Activated B cell treated with CpG ODN at 0.5 μM for 24 hours (primary cell): ENCODE measurements around the gene CTSV. TPM values are rescaled to one million over a fixed set of nuclear protein-coding genes. Genes with fewer than 3 reads are reported as not detected.
"Not testable (repeated sequence)": the region's sequence is repeated elsewhere in the genome, so short reads cannot be mapped to it uniquely, and the experiment has no call there.

Source experiments
- ATAC-seq: fragments of 200-7000 bp; cut with Tn5 transposase; one replicate; pipeline ENCODE4 v1.10.0; 2021; ENCODE audit warnings: low read depth, mild to moderate bottlenecking, moderate library complexity
- CTCF ChIA-PET: fragments of 350-600 bp; sonication (Branson Sonifier 250); formaldehyde crosslinking; loops from one replicate; lab custom pipeline; 2021; ENCODE audit warnings: antibody characterized with exemption; lab: Charles Lee
- POLR2A ChIA-PET: fragments of 350-600 bp; sonication (Branson Sonifier 250); formaldehyde crosslinking; loops from one replicate; lab custom pipeline; 2021; ENCODE audit warnings: antibody characterized with exemption; lab: Charles Lee
- DNase-seq: peaks from one replicate; pipeline ENCODE4 v3.0.0; 2022
- H3K27ac Mint-ChIP-seq: one replicate; pipeline ENCODE4 v1.8.0; 2020; ENCODE audit warnings: mixed read lengths
- H3K27me3 Mint-ChIP-seq: one replicate; pipeline ENCODE4 v1.8.0; 2021; ENCODE audit warnings: mixed read lengths
- H3K36me3 Mint-ChIP-seq: one replicate; pipeline ENCODE4 v1.8.0; 2021; ENCODE audit warnings: low read depth, mixed read lengths
- H3K4me1 Mint-ChIP-seq: one replicate; pipeline ENCODE4 v1.8.0; 2021; ENCODE audit warnings: mixed read lengths
- H3K4me3 Mint-ChIP-seq: one replicate; pipeline ENCODE4 v1.8.0; 2020; ENCODE audit warnings: mild to moderate bottlenecking, mixed read lengths
- H3K9me3 Mint-ChIP-seq: one replicate; pipeline ENCODE4 v1.8.0; 2020; ENCODE audit warnings: mixed read lengths
- CTCF ChIP-seq: fragments of 200-600 bp; IDR thresholded peaks from one replicate; pipeline ENCODE4 v1.8.0; 2022; ENCODE audit warnings: antibody characterized with exemption, mild to moderate bottlenecking
- intact Hi-C: fragments of 100-400 bp; cut with micrococcal nuclease; formaldehyde crosslinking; loops from one replicate; pipeline ENCODE4 v1.15.1; 2024
- total RNA-seq: library from RNA; stranded (reverse); gene quantifications from 2 replicates; pipeline ENCODE4 v1.2.3, GENCODE V29; 2022

CTSV gene
- total RNA-seq = not detected in 2 replicates

- no peak within 1 kb of the TSS for H3K27ac Mint-ChIP-seq
- ChIA-PET POLR2A (no interaction called here), CTCF (no interaction called here)
- DNase-seq (peak; percentile 61), ATAC-seq (peak; percentile 99)
- no peaks in the 10 kb centered on the region for H3K9me3 Mint-ChIP-seq
- no peaks in the 10 kb centered on the region for H3K36me3 Mint-ChIP-seq
- intact Hi-C loops = no loop called here
- peaks cover 6% of the 10 kb centered on the region for H3K4me1 Mint-ChIP-seq
- peaks cover 43% of the 10 kb centered on the region for H3K27me3 Mint-ChIP-seq
- no peak for TF ChIP-seq CTCF
- H3K4me3 Mint-ChIP-seq = peak within 1 kb of the TSS; percentile 79
Observed at GRCh38 chr9:97038611-97039513, at the start of gene CTSV. Gene CTSV, minus strand, starts transcription at chr9:97039142. Its CDS starts 1,099 bp downstream, at chr9:97038043.

GRCh38 chr9:97087668-97088215 is 48.8 kb upstream of the CTSV start:
- CTCF ChIA-PET, H3K4me1 Mint-ChIP-seq, ATAC-seq, intact Hi-C loops, H3K4me3 Mint-ChIP-seq, POLR2A ChIA-PET, DNase-seq, H3K36me3 Mint-ChIP-seq, H3K27ac Mint-ChIP-seq, H3K9me3 Mint-ChIP-seq: not testable (repeated sequence)
- H3K27me3 Mint-ChIP-seq = peaks cover 50% of the 10 kb centered on the region

GRCh38 chr9:97084562-97084991 is 45.6 kb upstream of the CTSV start:
- H3K27me3 Mint-ChIP-seq = peaks cover 40% of the 10 kb centered on the region
- H3K27ac Mint-ChIP-seq, POLR2A ChIA-PET, H3K4me1 Mint-ChIP-seq, intact Hi-C loops, H3K36me3 Mint-ChIP-seq, DNase-seq, ATAC-seq, H3K4me3 Mint-ChIP-seq, CTCF ChIA-PET, H3K9me3 Mint-ChIP-seq: not testable (repeated sequence)

GRCh38 chr9:97078362-97078761 is 39.4 kb upstream of the CTSV start:
- TF ChIP-seq CTCF = no peak
- Mint-ChIP-seq H3K36me3 (no peaks in the 10 kb centered on the region), H3K9me3 (peaks cover 6% of the 10 kb centered on the region), H3K27ac (no peak overlapping the region), H3K27me3 (peaks cover 30% of the 10 kb centered on the region), H3K4me1 (no peaks in the 10 kb centered on the region), H3K4me3 (no peak overlapping the region)
- POLR2A ChIA-PET = no interaction called here
- CTCF ChIA-PET = no interaction called here
- intact Hi-C loops = no loop called here
- ATAC-seq (no peak), DNase-seq (no peak)

- ATAC-seq (no peak), DNase-seq (no peak)
- Mint-ChIP-seq H3K36me3 (no peaks in the 10 kb centered on the region), H3K4me1 (no peaks in the 10 kb centered on the region), H3K4me3 (no peak overlapping the region), H3K27me3 (peaks cover 34% of the 10 kb centered on the region), H3K27ac (no peak overlapping the region), H3K9me3 (peaks cover 3% of the 10 kb centered on the region)
- no peak for TF ChIP-seq CTCF
- ChIA-PET CTCF (no interaction called here), POLR2A (no interaction called here)
- intact Hi-C loops = no loop called here
Observed at GRCh38 chr9:97077452-97078295, 38.7 kb upstream of the CTSV start.

GRCh38 chr9:97076731-97077451 is 37.9 kb upstream of the CTSV start:
- POLR2A ChIA-PET, H3K4me3 Mint-ChIP-seq, ATAC-seq, H3K9me3 Mint-ChIP-seq, intact Hi-C loops, DNase-seq, H3K27ac Mint-ChIP-seq, CTCF ChIA-PET, H3K4me1 Mint-ChIP-seq, H3K36me3 Mint-ChIP-seq: not testable (repeated sequence)
- peaks cover 38% of the 10 kb centered on the region for H3K27me3 Mint-ChIP-seq
